ENCODE data around the gene GLRA2.
"Not testable (repeated sequence)": the region's sequence is repeated elsewhere in the genome, so short reads cannot be mapped to it uniquely, and the experiment has no call there.

Gene GLRA2

GRCh38 chrX:14675500-14675899, 146.2 kb downstream of the GLRA2 start:
- no peak for DNase-seq (ENCODE audit: low read depth in 1 of 2, low spot score in 1 of 2)
- H3K27ac ChIP-seq (replicated peaks): no peak overlapping the region
- H3K27me3 ChIP-seq (ENCODE audit: insufficient read depth, poor library complexity, severe bottlenecking): no peaks in the 10 kb centered on the region
- no peak overlapping the region for H3K4me3 ChIP-seq (replicated peaks; ENCODE audit: insufficient read depth, low read length)
- no peak for TF ChIP-seq CTCF (IDR thresholded peaks at IDR 0.05; ENCODE audit: insufficient read depth, low read length)
- TF ChIP-seq POLR2AphosphoS5 (IDR thresholded peaks at IDR 0.05; ENCODE audit: low read depth): no peak
- no peak for TF ChIP-seq GABPA (IDR thresholded peaks at IDR 0.05; ENCODE audit: low read depth)
- no peak for TF ChIP-seq SPI1 (IDR thresholded peaks at IDR 0.05; ENCODE audit: borderline replicate concordance, low read depth)
- TF ChIP-seq REST (IDR thresholded peaks at IDR 0.05; ENCODE audit: insufficient replicate concordance, low read depth): no peak

DNA sequence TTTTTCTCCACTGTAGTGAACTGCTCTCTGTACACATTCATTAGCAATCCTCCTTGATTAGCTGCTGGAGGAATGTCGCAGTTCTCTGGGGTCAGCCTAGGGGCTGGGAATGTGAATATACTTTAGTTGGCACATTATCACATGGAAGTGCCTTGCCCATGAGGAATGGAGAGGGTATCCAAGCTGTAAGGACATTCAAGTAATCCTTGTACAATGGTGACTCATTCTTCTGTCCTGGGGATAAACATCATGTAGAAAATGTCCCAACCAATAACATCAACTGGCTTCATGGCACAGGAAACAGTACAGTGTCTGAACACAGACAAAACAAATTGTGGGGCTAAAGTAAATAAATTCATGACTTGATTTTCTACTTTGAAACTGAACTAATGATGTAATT, 147.1 kb downstream of the GLRA2 start:
- no peak overlapping the region for H3K4me3 ChIP-seq (replicated peaks; ENCODE audit: insufficient read depth, low read length)
- no peak for DNase-seq (ENCODE audit: low read depth in 1 of 2, low spot score in 1 of 2)
- TF ChIP-seq SPI1 (IDR thresholded peaks at IDR 0.05; ENCODE audit: borderline replicate concordance, low read depth) (no peak), REST (IDR thresholded peaks at IDR 0.05; ENCODE audit: insufficient replicate concordance, low read depth) (no peak), POLR2AphosphoS5 (IDR thresholded peaks at IDR 0.05; ENCODE audit: low read depth) (no peak), CTCF (IDR thresholded peaks at IDR 0.05; ENCODE audit: insufficient read depth, low read length) (no peak), GABPA (IDR thresholded peaks at IDR 0.05; ENCODE audit: low read depth) (no peak)

GRCh38 chrX:14688331-14688730, 159.0 kb downstream of the GLRA2 start:
- H3K4me3 ChIP-seq (replicated peaks; ENCODE audit: insufficient read depth, low read length); H3K27ac ChIP-seq (replicated peaks); DNase-seq (ENCODE audit: low read depth in 1 of 2, low spot score in 1 of 2); H3K27me3 ChIP-seq (ENCODE audit: insufficient read depth, poor library complexity, severe bottlenecking): not testable (repeated sequence)

More for the DNA sequence above, 147.1 kb downstream of the GLRA2 start:
- H3K27ac ChIP-seq (replicated peaks): no peak overlapping the region
- no peaks in the 10 kb centered on the region for H3K27me3 ChIP-seq (ENCODE audit: insufficient read depth, poor library complexity, severe bottlenecking)

- no peak for DNase-seq (ENCODE audit: low read depth in 1 of 2, low spot score in 1 of 2)
- no peak for TF ChIP-seq CTCF (IDR thresholded peaks at IDR 0.05; ENCODE audit: insufficient read depth, low read length)
- no peak for TF ChIP-seq SPI1 (IDR thresholded peaks at IDR 0.05; ENCODE audit: borderline replicate concordance, low read depth)
- no peak for TF ChIP-seq POLR2AphosphoS5 (IDR thresholded peaks at IDR 0.05; ENCODE audit: low read depth)
- no peak for TF ChIP-seq REST (IDR thresholded peaks at IDR 0.05; ENCODE audit: insufficient replicate concordance, low read depth)
- H3K27me3 ChIP-seq (ENCODE audit: insufficient read depth, poor library complexity, severe bottlenecking): peaks cover 2% of the 10 kb centered on the region
- H3K4me3 ChIP-seq (replicated peaks; ENCODE audit: insufficient read depth, low read length): no peak overlapping the region
- no peak overlapping the region for H3K27ac ChIP-seq (replicated peaks)
Measured at GRCh38 chrX:14690553-14690952, 161.2 kb downstream of the GLRA2 start.

Measured in HL-60 (cell line).